Activated CD8-positive, alpha-beta memory T cell treated with anti-CD3 and anti-CD28 coated beads for 4 hours (primary cell): ENCODE data around the gene SYT15B.
"Not testable (repeated sequence)": the region's sequence is repeated elsewhere in the genome, so short reads cannot be mapped to it uniquely, and the experiment has no call there.

ENCODE experiments used
- DNase-seq, 2 donors: peaks; one replicate each; pipeline ENCODE4 v3.0.0-alpha.2; 2020; ENCODE audit warnings: low read depth in 2 of 2

SYT15B gene

DNA sequence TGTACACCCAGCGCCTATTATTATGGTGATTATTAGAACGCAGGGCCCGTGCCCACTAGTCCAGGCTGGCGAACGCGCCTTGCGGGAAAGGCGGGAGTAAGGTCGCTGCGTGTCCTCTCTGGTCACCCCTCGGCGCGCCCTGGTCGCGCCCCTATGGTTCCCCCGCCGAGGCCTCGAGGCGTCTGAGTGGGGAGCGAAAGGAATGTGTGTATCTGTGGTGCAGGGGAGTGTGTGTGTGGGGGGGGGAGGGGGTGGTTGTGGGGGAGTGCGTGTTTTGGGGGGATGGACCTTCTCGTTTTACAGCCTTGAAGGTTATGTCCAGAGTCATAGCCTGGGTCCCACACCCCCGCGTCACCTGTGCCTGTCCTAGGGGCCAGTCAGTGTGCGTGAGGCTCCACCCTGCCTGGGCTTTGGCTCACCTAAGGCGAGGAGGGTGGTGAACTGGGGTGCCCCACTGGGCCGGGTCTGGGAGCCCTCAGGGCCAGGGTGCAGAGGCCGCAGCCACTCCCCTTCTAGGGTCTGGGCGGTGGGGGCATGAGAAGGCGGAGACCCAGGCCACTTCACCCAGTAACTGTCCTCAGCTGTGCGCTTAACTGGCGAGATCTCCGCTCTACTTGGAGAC lies at the start of gene SYT15B:
TSS of gene SYT15B (minus strand) at position 39 of the 622 bp plus-strand sequence. CDS start 952 bp downstream, outside the sequence.
- not testable (repeated sequence) for DNase-seq

DNA sequence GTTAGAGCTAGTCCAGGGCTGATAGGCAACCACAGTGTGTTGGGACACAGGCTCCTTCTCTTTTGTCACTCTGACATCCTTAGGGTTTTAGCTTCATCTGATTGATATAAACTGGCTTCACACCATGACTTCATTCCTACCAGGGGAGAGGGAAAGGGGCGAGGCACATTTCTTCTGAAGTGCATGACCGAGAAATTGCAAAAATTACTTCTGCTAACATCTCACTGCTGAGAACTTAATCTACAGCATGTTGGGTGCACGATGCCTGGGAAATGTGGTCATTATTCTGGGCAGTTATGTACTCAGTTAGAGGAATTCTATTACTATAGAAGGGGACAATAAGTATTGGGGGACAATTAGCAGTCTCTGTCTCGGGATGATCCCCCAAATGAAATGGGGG lies 16.2 kb upstream of the SYT15B start:
- DNase-seq: not testable (repeated sequence)

GRCh38 chr10:47775361-47776231 lies 12.2 kb upstream of the SYT15B start:
- not testable (repeated sequence) for DNase-seq

- not testable (repeated sequence) for DNase-seq
Measured at GRCh38 chr10:47770745-47771144, 7.4 kb upstream of the SYT15B start.

DNA sequence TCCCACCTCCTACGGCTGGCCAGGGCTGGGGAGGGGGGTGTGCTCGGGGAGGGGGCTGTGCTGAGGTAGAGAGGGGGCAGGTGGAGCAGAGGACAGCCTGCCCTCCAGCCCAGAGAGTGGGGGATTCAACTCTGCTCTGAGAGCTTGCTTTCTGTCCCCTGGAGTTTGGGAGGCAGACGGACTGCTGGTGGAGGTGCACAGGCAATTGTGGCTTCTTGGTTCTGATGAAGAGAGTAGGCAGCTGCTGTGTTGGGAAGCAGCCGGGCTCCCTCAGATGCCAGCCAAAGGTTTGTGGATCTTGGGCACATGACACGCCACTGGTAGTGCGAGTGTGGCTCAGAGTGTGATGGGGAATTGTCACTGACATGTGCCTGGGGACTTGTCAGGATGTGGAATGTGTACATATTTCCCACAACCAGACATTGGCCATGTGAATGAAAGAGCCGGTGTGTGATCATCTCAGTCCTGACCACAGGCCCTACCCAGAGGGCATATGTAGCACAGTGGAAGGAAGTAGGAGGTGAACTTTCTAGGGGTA lies 5.3 kb upstream of the SYT15B start:
- DNase-seq: not testable (repeated sequence)

DNA sequence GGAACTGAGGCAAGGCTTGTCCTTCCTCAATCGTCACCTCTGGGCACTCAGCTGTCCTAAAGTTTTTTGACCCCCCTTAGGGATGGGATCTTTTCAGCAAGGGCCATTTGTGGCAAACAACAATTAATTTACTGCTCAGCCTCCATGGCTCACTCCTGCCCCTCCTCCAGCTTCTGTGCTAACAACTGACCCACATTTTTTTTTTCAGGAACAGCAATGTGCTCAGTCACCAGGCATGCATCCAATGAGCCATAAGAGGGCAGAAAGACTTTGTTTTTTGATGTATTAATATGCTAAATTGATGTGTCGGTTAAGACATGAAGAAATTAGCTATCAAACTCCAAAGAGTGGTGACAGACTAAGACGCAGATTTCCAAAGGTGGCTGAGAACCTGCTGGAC lies 4.7 kb upstream of the SYT15B start:
- DNase-seq: not testable (repeated sequence)

DNA sequence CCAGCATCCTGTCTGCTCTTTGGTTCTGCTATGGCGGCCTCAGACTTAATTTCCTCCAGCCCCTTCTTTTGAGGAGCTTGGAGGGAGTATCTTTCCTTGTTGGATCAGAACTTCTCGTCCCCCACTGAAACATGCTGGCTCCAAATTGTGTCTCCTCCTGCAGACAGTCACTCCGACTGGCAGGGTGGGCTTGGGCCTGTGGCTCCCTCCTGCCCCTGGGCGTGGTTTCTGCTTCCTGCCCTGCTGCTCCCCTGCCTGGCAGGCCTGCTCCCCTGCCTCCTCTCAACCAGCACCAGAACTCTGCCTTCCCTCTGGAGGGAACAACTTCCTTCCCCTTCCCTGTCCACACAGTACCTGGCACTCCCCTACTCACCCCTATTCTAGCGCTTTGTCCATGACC lies 3.8 kb upstream of the SYT15B start:
- DNase-seq: not testable (repeated sequence)

DNA sequence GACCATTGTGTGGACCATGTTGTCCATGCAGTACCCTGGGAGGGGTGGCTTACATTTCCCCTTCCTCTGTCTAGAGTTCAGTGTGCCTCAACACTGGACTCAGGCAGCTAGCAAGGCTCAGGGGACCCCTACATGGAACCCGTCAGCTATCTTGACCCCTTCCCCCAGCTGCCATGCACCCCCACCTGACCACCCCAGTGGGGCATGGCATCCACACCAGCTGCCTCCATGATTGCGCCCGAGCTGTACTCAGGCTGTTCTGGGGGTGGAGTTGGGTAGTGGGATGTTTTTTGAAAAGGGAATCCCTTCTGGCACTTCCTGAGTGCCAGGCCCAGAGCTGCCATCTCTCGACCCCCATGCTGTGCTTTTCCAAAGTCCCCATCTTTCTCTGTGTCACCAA lies 1.8 kb upstream of the SYT15B start:
- not testable (repeated sequence) for DNase-seq

GRCh38 chr10:47762674-47763553 lies 478 bp downstream of the SYT15B start:
- not testable (repeated sequence) for DNase-seq

GRCh38 chr10:47758855-47759254 lies 4.5 kb downstream of the SYT15B start:
- DNase-seq: not testable (repeated sequence)

DNA sequence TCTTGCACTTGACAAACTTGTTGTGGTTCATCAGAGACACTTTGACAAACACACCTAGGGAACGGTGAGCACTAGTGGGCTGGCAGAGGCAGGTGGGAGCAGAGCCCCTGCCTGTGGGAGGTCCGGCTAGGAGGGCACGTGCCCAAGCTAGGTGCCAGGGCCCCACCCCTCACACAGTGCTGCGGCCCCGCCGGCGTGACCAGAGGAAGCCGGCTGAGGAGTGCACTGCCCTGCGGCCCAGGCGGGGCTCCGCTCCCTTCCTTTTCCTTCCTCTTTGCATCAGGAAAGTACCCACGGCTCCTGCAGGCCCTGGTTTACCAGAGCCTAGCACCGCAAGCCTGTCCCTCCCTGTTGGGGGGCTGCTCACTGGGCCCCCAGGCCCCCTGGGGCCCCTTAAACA lies 7.2 kb downstream of the SYT15B start:
- not testable (repeated sequence) for DNase-seq

- not testable (repeated sequence) for DNase-seq
Measured at GRCh38 chr10:47753871-47754270, 9.5 kb downstream of the SYT15B start.

- not testable (repeated sequence) for DNase-seq
Measured at GRCh38 chr10:47753176-47753575, 10.2 kb downstream of the SYT15B start.

- not testable (repeated sequence) for DNase-seq
Measured at GRCh38 chr10:47751821-47752220, 11.6 kb downstream of the SYT15B start.

- DNase-seq: not testable (repeated sequence)
Measured at GRCh38 chr10:47750360-47750759, 13.0 kb downstream of the SYT15B start.

DNA sequence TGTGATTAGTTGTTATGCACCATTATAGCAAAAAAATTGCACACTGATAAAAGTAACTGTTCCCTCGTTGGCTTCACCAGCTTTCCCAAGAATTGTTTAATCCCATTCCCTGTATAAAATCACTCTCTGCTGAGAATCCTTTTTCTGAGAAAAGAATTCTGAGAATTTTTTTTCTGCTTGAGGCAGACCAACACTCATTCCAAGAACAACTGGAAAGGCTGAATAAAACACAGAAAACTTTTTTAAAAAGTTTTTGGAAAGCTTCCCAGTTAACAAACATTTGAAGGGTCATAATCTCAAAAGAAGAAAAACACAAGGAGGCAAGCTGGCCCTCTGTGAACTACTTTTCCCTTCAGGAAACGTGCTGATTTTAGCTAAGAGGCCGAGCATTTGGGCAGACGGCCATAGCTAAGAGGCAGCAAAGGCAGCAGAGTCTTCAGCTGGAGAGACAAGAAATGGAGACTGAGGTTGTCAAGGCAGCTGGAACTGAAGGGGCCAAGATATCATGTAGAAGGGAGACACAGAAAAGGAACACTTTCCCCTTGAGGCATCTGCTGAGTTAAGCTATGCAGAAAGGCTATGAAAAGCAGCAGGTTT lies 16.5 kb downstream of the SYT15B start:
- DNase-seq: not testable (repeated sequence)

- not testable (repeated sequence) for DNase-seq
Measured at GRCh38 chr10:47744881-47745280, 18.5 kb downstream of the SYT15B start.

- DNase-seq: not testable (repeated sequence)
Measured at GRCh38 chr10:47743611-47744550, 19.5 kb downstream of the SYT15B start.

DNA sequence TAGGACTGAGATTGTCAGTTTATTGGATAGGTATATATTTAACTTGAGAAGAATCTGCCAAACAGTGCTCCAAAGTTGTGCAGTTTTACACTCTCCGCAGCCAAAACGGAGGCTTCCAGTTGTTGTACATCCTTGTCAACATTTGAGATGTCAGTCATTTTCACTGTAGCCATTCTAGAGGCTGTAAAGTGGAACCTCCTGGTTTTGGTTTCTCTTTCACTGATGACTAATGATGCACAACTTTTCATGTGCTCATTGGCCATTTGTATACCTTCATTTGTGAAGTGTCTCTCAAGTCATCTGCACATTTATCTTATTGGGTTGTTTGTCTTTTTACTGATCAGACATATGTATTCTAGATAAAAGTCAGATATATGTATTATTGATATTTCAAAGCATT lies 22.5 kb downstream of the SYT15B start:
- not testable (repeated sequence) for DNase-seq

DNA sequence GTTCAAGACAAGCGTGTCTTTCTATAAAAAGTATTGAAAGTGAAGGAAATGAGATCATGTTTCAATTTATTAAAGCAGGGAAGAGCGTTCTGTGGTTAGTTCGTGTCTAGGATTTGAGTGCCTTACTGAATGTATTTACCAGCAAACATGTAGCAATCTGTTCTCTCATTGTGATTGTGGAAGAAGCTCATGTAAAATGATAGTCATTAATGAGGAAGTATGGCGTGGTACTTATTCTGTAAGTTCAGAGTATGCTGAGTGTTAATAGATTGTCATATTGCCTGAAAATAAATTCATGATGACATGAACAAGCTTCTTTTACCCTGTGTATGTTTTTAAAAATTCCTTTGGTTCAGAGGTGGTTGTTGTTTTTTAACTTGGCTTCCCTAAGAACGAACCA lies 32.5 kb downstream of the SYT15B start:
- not testable (repeated sequence) for DNase-seq
